Measurements from ENCODE around the gene ST8SIA4.
A peak's percentile ranks its signal among the peaks of the same experiment; 100 is the strongest.

The ST8SIA4 gene

DNA sequence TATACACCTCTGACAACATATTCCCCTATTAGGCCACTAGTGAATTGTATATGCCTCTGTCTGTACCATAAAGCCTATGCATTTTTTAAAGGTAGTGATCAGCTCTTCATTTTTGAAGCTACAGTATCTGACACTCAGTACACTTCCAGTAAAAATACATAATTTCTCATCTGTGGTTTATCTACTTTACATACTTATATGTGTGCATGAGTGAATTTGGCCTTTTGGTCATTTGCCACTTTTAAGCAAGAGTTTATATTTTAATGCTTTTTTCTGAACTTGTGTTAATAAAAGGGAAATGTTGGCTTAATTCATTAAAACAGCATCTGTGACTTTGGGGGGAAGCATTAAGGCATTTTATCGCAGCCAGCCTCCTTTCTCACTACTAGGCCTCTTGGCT lies 47.8 kb downstream of the ST8SIA4 start:
- no peak for TF ChIP-seq MYC (IDR thresholded peaks at IDR 0.05; ENCODE audit: low read depth, low read length)
- TF ChIP-seq, protein P1, sequence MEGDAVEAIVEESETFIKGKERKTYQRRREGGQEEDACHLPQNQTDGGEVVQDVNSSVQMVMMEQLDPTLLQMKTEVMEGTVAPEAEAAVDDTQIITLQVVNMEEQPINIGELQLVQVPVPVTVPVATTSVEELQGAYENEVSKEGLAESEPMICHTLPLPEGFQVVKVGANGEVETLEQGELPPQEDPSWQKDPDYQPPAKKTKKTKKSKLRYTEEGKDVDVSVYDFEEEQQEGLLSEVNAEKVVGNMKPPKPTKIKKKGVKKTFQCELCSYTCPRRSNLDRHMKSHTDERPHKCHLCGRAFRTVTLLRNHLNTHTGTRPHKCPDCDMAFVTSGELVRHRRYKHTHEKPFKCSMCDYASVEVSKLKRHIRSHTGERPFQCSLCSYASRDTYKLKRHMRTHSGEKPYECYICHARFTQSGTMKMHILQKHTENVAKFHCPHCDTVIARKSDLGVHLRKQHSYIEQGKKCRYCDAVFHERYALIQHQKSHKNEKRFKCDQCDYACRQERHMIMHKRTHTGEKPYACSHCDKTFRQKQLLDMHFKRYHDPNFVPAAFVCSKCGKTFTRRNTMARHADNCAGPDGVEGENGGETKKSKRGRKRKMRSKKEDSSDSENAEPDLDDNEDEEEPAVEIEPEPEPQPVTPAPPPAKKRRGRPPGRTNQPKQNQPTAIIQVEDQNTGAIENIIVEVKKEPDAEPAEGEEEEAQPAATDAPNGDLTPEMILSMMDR (IDR thresholded peaks at IDR 0.05; ENCODE audit: low read depth, low read length), result no peak
- TF ChIP-seq, protein P2, sequence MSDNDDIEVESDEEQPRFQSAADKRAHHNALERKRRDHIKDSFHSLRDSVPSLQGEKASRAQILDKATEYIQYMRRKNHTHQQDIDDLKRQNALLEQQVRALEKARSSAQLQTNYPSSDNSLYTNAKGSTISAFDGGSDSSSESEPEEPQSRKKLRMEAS (IDR thresholded peaks at IDR 0.05; ENCODE audit: low read depth, low read length), result no peak
- no peak for TF ChIP-seq POLR2A (IDR thresholded peaks at IDR 0.05; ENCODE audit: extremely low read depth, insufficient read length)
- H3K4me3 ChIP-seq (ENCODE audit: low read depth, low read length), result no peak overlapping the region
- no peak for DNase-seq (ENCODE audit: low read depth)

DNA sequence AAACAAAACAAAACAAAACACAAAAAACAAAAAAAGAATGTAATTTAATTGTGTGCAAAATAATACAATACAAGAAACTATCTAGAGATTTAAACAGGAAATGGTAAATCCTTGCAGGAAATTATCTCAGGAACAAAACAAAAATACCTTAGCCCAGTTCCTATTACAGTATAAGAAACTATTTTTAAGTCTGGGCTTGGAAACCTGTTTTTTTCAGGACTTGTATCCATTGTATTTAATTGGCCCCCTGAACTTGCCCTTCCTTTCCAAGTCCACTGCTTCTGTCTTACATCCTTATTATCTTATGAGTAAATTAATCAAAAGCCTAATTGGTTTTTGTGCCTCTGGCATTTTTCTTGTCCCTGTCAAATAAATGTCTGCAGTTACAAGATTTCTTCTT lies 48.5 kb downstream of the ST8SIA4 start:
- DNase-seq (ENCODE audit: low read depth), result no peak
- no peak overlapping the region for H3K4me3 ChIP-seq (ENCODE audit: low read depth, low read length)
- TF ChIP-seq POLR2A (IDR thresholded peaks at IDR 0.05; ENCODE audit: extremely low read depth, insufficient read length), result no peak
- no peak for TF ChIP-seq MYC (IDR thresholded peaks at IDR 0.05; ENCODE audit: low read depth, low read length)
- TF ChIP-seq, protein P2 (IDR thresholded peaks at IDR 0.05; ENCODE audit: low read depth, low read length), result no peak
- TF ChIP-seq, protein P1 (IDR thresholded peaks at IDR 0.05; ENCODE audit: low read depth, low read length), result no peak

DNA sequence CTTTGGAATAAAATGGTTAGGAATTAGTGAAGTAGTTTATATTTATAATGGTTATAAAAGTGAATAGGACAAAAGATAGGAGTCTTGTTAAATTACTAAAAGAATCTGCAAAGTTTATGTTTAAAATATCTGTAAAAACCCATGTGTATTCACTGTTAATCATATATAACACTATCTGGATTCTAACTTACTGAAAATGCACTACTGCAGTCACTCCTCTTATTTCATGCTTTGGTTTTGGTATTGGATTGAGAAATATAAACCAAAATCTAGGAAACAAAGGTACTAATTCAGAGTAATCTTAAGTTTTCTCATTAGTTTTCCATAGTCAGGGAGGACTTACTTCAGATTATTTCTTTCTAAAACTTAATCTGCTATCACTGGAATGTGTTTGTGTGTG lies 49.5 kb downstream of the ST8SIA4 start:
- no peak for TF ChIP-seq POLR2A (IDR thresholded peaks at IDR 0.05; ENCODE audit: extremely low read depth, insufficient read length)
- TF ChIP-seq, protein P2 (IDR thresholded peaks at IDR 0.05; ENCODE audit: low read depth, low read length), result no peak
- TF ChIP-seq, protein P1 (IDR thresholded peaks at IDR 0.05; ENCODE audit: low read depth, low read length), result no peak
- TF ChIP-seq MYC (IDR thresholded peaks at IDR 0.05; ENCODE audit: low read depth, low read length), result no peak
- DNase-seq (ENCODE audit: low read depth), result no peak
- H3K4me3 ChIP-seq (ENCODE audit: low read depth, low read length), result no peak overlapping the region

DNA sequence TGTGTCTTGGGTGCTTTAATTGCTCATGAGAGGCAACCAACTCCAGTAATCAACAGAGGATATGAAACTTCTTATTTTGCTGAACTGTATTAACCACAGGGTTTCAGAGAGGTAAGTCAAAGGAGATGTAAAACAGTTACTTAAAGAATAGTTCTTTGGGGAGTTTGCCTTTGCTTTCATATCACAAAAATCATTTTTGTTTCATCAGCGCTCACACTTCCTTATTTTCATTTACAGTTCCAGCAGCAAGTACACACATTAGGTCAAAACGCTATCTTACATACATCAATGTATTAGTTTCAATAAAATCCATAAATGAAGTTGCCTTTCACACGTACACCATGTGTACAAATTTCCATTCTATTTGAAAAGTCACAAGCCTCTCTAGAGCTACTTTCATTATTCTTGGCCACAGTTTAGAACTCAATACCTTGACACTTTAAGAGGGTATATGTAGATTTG lies 50.1 kb downstream of the ST8SIA4 start:
- DNase-seq (ENCODE audit: low read depth), result peak; percentile 58
- TF ChIP-seq, protein P1 (IDR thresholded peaks at IDR 0.05; ENCODE audit: low read depth, low read length), result no peak
- TF ChIP-seq, protein P2 (IDR thresholded peaks at IDR 0.05; ENCODE audit: low read depth, low read length), result no peak
- TF ChIP-seq POLR2A (IDR thresholded peaks at IDR 0.05; ENCODE audit: extremely low read depth, insufficient read length) (no peak), MYC (IDR thresholded peaks at IDR 0.05; ENCODE audit: low read depth, low read length) (no peak)
- no peak overlapping the region for H3K4me3 ChIP-seq (ENCODE audit: low read depth, low read length)

DNA sequence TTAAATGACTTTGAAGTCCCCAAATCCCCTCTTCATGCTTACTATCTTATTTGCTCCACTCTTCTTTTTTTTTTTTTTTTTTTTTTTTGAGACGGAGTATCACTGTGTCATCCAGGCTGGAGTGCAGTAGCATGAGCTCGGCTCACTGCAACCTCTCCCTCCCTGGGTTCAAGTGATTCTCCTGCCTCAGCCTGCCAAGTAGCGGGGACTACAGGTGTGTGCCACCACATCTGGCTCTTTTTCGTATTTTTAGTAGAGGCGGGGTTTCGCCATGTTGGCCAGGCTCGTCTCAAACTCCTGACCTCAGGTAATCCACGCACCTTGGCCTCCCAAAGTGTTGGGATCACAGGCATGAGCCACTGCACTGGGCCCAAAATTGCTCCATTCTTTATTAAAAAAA lies 51.0 kb downstream of the ST8SIA4 start:
- no peak overlapping the region for H3K4me3 ChIP-seq (ENCODE audit: low read depth, low read length)
- TF ChIP-seq MYC (IDR thresholded peaks at IDR 0.05; ENCODE audit: low read depth, low read length), result no peak
- TF ChIP-seq, protein P1 (IDR thresholded peaks at IDR 0.05; ENCODE audit: low read depth, low read length), result no peak

DNA sequence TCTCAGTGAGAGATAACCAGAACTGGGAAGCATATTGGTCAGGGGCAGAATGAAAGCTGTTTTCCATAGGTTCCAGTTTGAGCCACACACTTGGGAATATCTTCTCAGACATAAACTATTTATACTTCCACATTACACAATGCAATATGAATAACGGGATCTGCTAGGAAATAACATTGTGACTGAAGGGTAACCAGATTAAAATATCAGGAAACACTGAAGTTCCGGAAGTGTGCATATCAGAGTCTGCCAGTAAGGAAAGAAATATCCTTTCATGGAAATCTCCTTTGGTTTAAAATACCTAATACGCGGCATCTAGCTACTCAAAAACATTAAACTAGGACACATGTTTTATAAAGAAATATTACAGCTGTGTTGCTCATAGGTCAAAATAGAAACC lies 56.3 kb downstream of the ST8SIA4 start:
- H3K4me3 ChIP-seq (ENCODE audit: low read depth, low read length), result no peak overlapping the region
- DNase-seq (ENCODE audit: low read depth), result no peak
- TF ChIP-seq, protein P1 (IDR thresholded peaks at IDR 0.05; ENCODE audit: low read depth, low read length), result no peak

More for the DNA sequence above, 51.0 kb downstream of the ST8SIA4 start:
- no peak for DNase-seq (ENCODE audit: low read depth)
